ENCODE data around the gene GCG.

- TF ChIP-seq, protein P1, sequence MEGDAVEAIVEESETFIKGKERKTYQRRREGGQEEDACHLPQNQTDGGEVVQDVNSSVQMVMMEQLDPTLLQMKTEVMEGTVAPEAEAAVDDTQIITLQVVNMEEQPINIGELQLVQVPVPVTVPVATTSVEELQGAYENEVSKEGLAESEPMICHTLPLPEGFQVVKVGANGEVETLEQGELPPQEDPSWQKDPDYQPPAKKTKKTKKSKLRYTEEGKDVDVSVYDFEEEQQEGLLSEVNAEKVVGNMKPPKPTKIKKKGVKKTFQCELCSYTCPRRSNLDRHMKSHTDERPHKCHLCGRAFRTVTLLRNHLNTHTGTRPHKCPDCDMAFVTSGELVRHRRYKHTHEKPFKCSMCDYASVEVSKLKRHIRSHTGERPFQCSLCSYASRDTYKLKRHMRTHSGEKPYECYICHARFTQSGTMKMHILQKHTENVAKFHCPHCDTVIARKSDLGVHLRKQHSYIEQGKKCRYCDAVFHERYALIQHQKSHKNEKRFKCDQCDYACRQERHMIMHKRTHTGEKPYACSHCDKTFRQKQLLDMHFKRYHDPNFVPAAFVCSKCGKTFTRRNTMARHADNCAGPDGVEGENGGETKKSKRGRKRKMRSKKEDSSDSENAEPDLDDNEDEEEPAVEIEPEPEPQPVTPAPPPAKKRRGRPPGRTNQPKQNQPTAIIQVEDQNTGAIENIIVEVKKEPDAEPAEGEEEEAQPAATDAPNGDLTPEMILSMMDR (IDR thresholded peaks at IDR 0.05): no peak
- TF ChIP-seq POLR2A (IDR thresholded peaks at IDR 0.05): no peak
These were observed 46.2 kb upstream of the GCG start for GRCh38 chr2:162198239-162198638.
